Kidney epithelial cell (primary cell): Measurements from ENCODE around the gene GPR17. TPM values are rescaled to one million over a fixed set of nuclear protein-coding genes. Genes with fewer than 3 reads are reported as not detected.

Source experiments
- DNase-seq: peaks from one replicate; pipeline ENCODE4 v3.0.0-alpha.2; 2010; ENCODE audit warnings: low read depth
- H3K27me3 ChIP-seq: 2 replicates; pipeline ENCODE4 v1.6.0; 2011; ENCODE audit warnings: low read length; ENCODE audit not compliant: control insufficient read depth, insufficient read depth
- H3K36me3 ChIP-seq: 2 replicates; pipeline ENCODE4 v1.5.1; 2011; ENCODE audit warnings: low read length; ENCODE audit not compliant: control insufficient read depth, insufficient read depth
- H3K4me3 ChIP-seq: 2 replicates; pipeline ENCODE4 v1.5.1; 2011; ENCODE audit warnings: low read depth, mild to moderate bottlenecking, control low read depth, low read length
- total RNA-seq: library from RNA; depleted of rRNA; stranded (reverse); fragments of >200 nt; gene quantifications from 2 replicates; pipeline ENCODE4 v1.2.3, GENCODE V29; 2015
- TF ChIP-seq, protein P1 (sequence below): IDR thresholded peaks from 2 replicates; pipeline ENCODE4 v1.5.1; 2011; ENCODE audit warnings: mild to moderate bottlenecking, moderate library complexity, low read length, control low read depth, inconsistent platforms; ENCODE audit not compliant: insufficient read depth, poor library complexity, severe bottlenecking

Gene GPR17
- total RNA-seq, 1 donor from 2014 or later, result not detected

DNA sequence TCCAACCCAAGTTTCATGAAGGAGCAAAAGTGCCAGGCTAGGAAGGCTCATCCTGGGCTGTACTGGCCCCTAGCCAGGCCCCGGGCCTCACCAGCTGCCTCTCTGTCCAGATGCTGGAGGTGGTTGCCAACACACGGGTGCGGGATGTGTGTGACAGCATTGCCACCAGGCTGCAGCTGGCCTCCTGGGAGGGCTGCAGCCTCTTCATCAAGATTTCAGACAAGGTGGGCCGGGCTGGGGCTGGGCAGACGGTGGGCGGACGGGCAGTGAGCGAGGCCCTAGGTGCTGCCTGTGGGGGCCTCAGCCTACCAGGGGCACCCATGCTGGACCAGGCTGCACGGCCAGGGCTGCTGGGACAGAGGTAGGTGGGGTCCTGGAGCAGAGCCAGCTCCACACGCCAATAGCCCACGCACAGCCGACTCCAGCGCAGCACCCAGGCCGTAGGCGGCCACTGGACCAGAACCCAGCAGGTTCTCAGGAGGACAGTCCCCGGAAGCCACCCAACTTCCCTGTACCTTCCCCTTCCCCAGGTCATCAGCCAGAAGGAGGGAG is 11.8 kb upstream of the GPR17 start:
- no peak overlapping the region for H3K4me3 ChIP-seq
- DNase-seq, result no peak
- H3K27me3 ChIP-seq, result no peaks in the 10 kb centered on the region
- TF ChIP-seq, protein P1, sequence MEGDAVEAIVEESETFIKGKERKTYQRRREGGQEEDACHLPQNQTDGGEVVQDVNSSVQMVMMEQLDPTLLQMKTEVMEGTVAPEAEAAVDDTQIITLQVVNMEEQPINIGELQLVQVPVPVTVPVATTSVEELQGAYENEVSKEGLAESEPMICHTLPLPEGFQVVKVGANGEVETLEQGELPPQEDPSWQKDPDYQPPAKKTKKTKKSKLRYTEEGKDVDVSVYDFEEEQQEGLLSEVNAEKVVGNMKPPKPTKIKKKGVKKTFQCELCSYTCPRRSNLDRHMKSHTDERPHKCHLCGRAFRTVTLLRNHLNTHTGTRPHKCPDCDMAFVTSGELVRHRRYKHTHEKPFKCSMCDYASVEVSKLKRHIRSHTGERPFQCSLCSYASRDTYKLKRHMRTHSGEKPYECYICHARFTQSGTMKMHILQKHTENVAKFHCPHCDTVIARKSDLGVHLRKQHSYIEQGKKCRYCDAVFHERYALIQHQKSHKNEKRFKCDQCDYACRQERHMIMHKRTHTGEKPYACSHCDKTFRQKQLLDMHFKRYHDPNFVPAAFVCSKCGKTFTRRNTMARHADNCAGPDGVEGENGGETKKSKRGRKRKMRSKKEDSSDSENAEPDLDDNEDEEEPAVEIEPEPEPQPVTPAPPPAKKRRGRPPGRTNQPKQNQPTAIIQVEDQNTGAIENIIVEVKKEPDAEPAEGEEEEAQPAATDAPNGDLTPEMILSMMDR, result no peak
- H3K36me3 ChIP-seq, result no peaks in the 10 kb centered on the region

DNA sequence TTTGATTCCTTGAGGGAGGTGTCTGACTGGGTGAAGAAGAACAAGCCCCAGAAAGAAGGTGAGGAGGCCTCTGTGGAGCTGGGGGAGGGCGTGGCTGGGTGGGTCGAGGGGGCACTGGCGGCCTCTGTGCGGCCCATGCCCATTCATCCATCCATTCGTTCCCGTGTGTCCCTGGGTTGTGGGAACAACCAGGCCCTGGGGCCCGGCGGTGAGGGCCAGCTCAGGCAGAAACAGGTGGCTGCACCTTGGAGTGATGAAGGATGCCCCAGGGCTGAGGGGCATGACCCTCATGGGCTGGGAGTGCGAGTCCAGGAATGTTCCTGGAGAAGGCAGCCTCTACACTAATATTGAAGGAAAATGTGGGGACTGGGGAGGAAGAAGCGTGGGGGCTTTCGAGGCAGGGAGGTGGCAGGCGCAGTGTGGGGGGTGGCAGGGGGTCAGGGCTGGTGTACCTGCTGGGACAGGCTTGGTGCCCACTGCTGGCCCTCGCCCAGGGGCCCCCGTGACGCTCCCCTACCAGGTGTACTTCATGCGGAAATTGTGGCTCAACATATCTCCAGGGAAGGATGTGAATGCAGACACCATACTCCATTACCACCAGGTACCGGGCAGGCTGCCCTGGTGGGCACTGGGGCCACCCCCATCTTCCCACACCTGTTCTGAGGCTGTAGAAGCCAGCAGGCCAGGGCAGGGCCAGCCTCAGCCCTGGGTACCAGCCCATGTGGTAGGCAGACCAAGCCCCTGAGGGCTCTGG is 11.2 kb upstream of the GPR17 start:
- Histone ChIP-seq H3K36me3 (no peaks in the 10 kb centered on the region), H3K4me3 (no peak overlapping the region), H3K27me3 (no peaks in the 10 kb centered on the region)
- TF ChIP-seq, protein P1, result no peak
- no peak for DNase-seq

DNA sequence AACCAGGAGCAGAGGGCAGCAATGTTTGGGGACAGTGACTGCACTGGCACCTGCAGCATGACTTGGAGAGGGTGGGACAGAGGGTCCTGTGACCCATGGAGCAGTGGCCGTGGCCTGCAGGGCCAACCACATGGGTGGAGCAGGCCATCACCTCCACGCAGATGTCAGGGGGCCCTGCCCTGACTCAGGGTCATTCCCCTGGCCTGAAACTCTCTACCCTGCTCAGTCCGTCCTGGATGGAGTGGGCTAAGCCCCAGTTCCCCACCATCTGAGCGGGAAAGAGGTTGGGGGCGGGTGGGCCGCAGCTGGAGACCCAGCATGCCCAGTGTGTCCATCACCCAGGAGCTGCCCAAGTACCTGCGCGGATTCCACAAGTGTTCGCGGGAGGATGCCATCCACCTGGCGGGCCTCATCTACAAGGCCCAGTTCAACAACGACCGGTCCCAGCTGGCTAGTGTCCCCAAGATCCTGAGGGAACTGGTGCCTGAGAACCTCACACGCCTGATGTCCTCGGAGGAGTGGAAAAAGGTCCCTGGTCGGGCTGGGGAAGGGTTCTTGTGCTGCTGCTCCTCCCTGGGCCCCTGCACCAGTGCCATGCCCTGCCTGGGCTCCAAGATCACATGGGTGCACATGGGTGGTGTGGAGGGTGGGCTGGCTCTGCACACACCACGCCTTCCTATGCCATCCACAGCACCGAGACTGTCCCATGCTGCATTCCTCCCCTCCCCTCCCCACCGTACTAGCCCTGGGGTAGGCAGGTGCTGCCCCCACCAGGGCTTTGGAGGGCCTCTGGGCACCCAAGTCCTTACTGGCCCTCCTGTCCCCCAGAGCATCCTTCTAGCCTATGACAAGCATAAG is 10.3 kb upstream of the GPR17 start:
- TF ChIP-seq, protein P1, result no peak
- H3K4me3 ChIP-seq, result no peak overlapping the region
- H3K27me3 ChIP-seq, result no peaks in the 10 kb centered on the region
- no peaks in the 10 kb centered on the region for H3K36me3 ChIP-seq
- DNase-seq, result no peak

DNA sequence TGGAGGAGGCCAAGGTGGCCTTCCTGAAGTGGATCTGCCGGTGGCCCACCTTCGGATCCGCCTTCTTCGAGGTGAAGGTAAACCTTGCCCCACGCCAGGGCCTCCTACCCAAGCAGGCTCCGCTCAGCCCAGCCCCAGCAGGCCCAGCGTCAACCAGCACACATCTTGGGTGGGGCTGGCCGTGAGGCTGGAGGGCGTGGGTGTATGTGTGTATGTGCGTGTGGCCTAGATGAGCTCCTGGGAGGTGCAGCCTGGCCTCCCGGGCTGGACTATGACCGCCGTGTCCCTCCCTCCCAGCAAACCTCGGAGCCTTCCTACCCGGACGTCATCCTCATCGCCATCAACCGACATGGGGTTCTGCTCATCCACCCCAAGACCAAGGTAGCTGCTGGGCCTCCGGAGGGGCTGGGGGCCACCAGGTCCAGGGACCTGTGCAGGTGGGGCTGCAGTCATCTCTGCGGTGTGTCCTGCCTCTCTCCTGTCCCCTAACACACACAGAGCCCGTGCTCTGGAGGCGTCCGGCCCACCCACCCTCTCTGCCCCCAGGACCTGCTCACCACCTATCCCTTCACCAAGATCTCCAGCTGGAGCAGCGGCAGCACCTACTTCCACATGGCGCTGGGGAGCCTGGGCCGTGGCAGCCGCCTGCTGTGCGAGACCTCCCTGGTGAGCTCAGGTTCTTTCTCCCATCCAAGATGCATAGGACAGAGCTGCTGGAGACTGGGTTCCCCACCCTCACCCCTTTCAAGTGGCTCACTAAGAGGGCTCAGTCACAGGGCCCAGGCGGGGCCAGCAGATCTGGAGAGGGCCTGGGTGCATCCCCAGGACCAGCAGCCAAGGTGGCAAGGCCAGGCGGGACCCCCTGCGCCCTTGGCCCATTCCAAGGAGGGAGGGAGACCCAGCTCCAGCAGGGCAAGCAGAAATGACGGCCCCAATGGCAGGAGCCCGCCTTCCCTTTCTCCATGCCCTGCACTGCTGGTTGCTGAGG is 9.4 kb upstream of the GPR17 start:
- Histone ChIP-seq H3K36me3 (no peaks in the 10 kb centered on the region), H3K27me3 (no peaks in the 10 kb centered on the region), H3K4me3 (no peak overlapping the region)
- DNase-seq, result no peak
- TF ChIP-seq, protein P1, result no peak

DNA sequence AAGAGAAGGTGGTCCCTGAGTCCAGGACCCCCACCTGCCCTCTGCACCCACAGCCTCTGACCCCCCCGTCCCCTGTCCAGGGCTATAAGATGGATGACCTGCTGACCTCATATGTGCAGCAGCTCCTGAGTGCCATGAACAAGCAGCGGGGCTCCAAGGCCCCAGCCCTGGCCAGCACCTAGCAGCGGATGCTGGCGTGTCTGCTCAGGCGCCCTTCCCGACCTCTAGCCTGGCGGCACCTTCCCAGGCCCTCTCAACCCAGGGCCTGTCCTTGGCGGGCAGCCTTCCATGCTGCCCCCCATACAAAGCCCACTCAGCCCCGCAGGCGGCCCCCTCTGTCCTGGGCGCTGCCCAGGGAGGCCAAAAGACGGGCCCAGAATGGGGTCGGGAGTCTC is 8.7 kb upstream of the GPR17 start:
- H3K27me3 ChIP-seq, result no peaks in the 10 kb centered on the region
- no peak for DNase-seq
- no peaks in the 10 kb centered on the region for H3K36me3 ChIP-seq
- H3K4me3 ChIP-seq, result no peak overlapping the region
- TF ChIP-seq, protein P1, result no peak
